OCI-LY1 (cell line): ENCODE data around the gene IMMP2L.

ENCODE experiments used
- H2AFZ ChIP-seq: fragments of 200-600 bp; sonication (generic), shearing (Covaris generic); 2 replicates; pipeline ENCODE4 v1.6.0; 2014; ENCODE audit warnings: antibody characterized with exemption, mild to moderate bottlenecking, low read length
- H3F3A ChIP-seq: fragments of 200-600 bp; sonication (generic), shearing (Covaris generic); 2 replicates; pipeline ENCODE4 v1.6.0; 2014; ENCODE audit warnings: mild to moderate bottlenecking, antibody characterized with exemption, low read length, moderate library complexity; ENCODE audit not compliant: insufficient read depth
- H3K27ac ChIP-seq: fragments of 200-600 bp; sonication (generic); 2 replicates; pipeline ENCODE4 v1.5.1; 2014; ENCODE audit warnings: low read length, mixed run types, mild to moderate bottlenecking, low read depth; ENCODE audit not compliant: poor library complexity, severe bottlenecking
- H3K27me3 ChIP-seq: fragments of 200-600 bp; sonication (generic); 2 replicates; pipeline ENCODE4 v1.6.0; 2014; ENCODE audit warnings: antibody characterized with exemption, mild to moderate bottlenecking, low read length, moderate library complexity; ENCODE audit not compliant: insufficient read depth
- H3K36me3 ChIP-seq: fragments of 200-600 bp; sonication (generic); 2 replicates; pipeline ENCODE4 v1.6.1; 2014; ENCODE audit warnings: mild to moderate bottlenecking, antibody characterized with exemption, low read length, moderate library complexity, mixed read lengths; ENCODE audit not compliant: insufficient read depth
- H3K4me1 ChIP-seq: fragments of 200-600 bp; sonication (generic); 2 replicates; pipeline ENCODE4 v1.5.1; 2014; ENCODE audit warnings: mild to moderate bottlenecking, low read length, moderate library complexity; ENCODE audit not compliant: insufficient read depth, severe bottlenecking
- H3K4me2 ChIP-seq: fragments of 200-600 bp; sonication (generic), shearing (Covaris generic); 2 replicates; pipeline ENCODE4 v1.6.1; 2014; ENCODE audit warnings: low read length
- H3K4me3 ChIP-seq: fragments of 200-600 bp; sonication (generic); 2 replicates; pipeline ENCODE4 v1.5.1; 2014; ENCODE audit warnings: low read length, low read depth, mild to moderate bottlenecking, mixed read lengths; ENCODE audit not compliant: poor library complexity, severe bottlenecking
- H3K79me2 ChIP-seq: fragments of 200-600 bp; shearing (Covaris generic); 2 replicates; pipeline ENCODE4 v1.6.1; 2016; ENCODE audit warnings: mixed run types, low read length, mixed read lengths; ENCODE audit not compliant: insufficient read depth
- H3K9ac ChIP-seq: fragments of 200-600 bp; sonication (generic), shearing (Covaris generic); 2 replicates; pipeline ENCODE4 v1.6.1; 2014; ENCODE audit warnings: mild to moderate bottlenecking, low read length, mixed read lengths
- H3K9me2 ChIP-seq: fragments of 200-600 bp; sonication (generic), shearing (Covaris generic); 2 replicates; pipeline ENCODE4 v1.6.1; 2014; ENCODE audit warnings: low read depth, mild to moderate bottlenecking, low read length, mixed read lengths
- H3K9me3 ChIP-seq: fragments of 200-600 bp; shearing (Covaris generic); 2 replicates; pipeline ENCODE4 v1.6.1; 2014; ENCODE audit warnings: low read length, mixed read lengths
- H4K20me1 ChIP-seq: fragments of 200-600 bp; sonication (generic), shearing (Covaris generic); 2 replicates; pipeline ENCODE4 v1.6.0; 2016; ENCODE audit warnings: mild to moderate bottlenecking, low read length; ENCODE audit not compliant: insufficient read depth
- CTCF ChIP-seq: fragments of 200-600 bp; sonication (generic), shearing (Covaris generic); IDR thresholded peaks from 2 replicates; pipeline ENCODE4 v1.5.1; 2017; ENCODE audit warnings: mild to moderate bottlenecking, antibody characterized with exemption, low read length, moderate library complexity, mixed read lengths
- EZH2 ChIP-seq: fragments of 200-600 bp; sonication (generic), shearing (Covaris generic); IDR thresholded peaks from 2 replicates; pipeline ENCODE4 v1.8.0; 2017; ENCODE audit warnings: borderline replicate concordance, mixed run types, mild to moderate bottlenecking, antibody characterized with exemption, low read length, moderate library complexity, mixed read lengths

IMMP2L gene

GRCh38 chr7:111083413-111083812 lies 478.9 kb downstream of the IMMP2L start:
- Histone ChIP-seq H3F3A (peaks cover 10% of the 10 kb centered on the region), H3K36me3 (no peaks in the 10 kb centered on the region), H3K9me3 (no peaks in the 10 kb centered on the region), H3K4me1 (peaks cover 68% of the 10 kb centered on the region), H3K4me2 (peak overlapping the region; percentile 60), H3K27me3 (no peaks in the 10 kb centered on the region), H3K79me2 (no peaks in the 10 kb centered on the region), H3K4me3 (peak overlapping the region; percentile 29), H3K9me2 (no peaks in the 10 kb centered on the region), H4K20me1 (no peaks in the 10 kb centered on the region), H3K9ac (peak overlapping the region; percentile 50), H3K27ac (peak overlapping the region; percentile 93), H2AFZ (no peak overlapping the region)
- no peak for TF ChIP-seq CTCF
- TF ChIP-seq EZH2, result no peak

- no peaks in the 10 kb centered on the region for H3K36me3 ChIP-seq
- TF ChIP-seq CTCF (no peak), EZH2 (no peak)
- peak overlapping the region; percentile 45 for H3K9ac ChIP-seq
- no peaks in the 10 kb centered on the region for H3K79me2 ChIP-seq
- H2AFZ ChIP-seq, result no peak overlapping the region
- H3K4me2 ChIP-seq, result peak overlapping the region; percentile 60
- H3K9me2 ChIP-seq, result no peaks in the 10 kb centered on the region
- H3F3A ChIP-seq, result peaks cover 10% of the 10 kb centered on the region
- H4K20me1 ChIP-seq, result no peaks in the 10 kb centered on the region
- no peaks in the 10 kb centered on the region for H3K9me3 ChIP-seq
- peak overlapping the region; percentile 93 for H3K27ac ChIP-seq
- H3K4me3 ChIP-seq, result peak overlapping the region; percentile 29
- peaks cover 68% of the 10 kb centered on the region for H3K4me1 ChIP-seq
- H3K27me3 ChIP-seq, result no peaks in the 10 kb centered on the region
Observed at GRCh38 chr7:111082351-111082750, 479.9 kb downstream of the IMMP2L start.

- H2AFZ ChIP-seq, result peak overlapping the region; percentile 56
Observed at GRCh38 chr7:111081546-111082267, 480.6 kb downstream of the IMMP2L start.

More at GRCh38 chr7:111081546-111082267, 480.6 kb downstream of the IMMP2L start:
- Histone ChIP-seq H3K9ac (peak overlapping the region; percentile 45), H3K9me2 (no peaks in the 10 kb centered on the region), H4K20me1 (no peaks in the 10 kb centered on the region), H3K9me3 (no peaks in the 10 kb centered on the region), H3F3A (peaks cover 10% of the 10 kb centered on the region), H3K4me2 (peak overlapping the region; percentile 60), H3K4me3 (peak overlapping the region; percentile 29), H3K36me3 (no peaks in the 10 kb centered on the region), H3K79me2 (no peaks in the 10 kb centered on the region), H3K27ac (peak overlapping the region; percentile 93), H3K27me3 (no peaks in the 10 kb centered on the region), H3K4me1 (peaks cover 67% of the 10 kb centered on the region)
- TF ChIP-seq CTCF (no peak), EZH2 (no peak)
